H9 (cell line): Measurements from ENCODE around the gene INPP5F. TPM values are rescaled to one million over a fixed set of nuclear protein-coding genes. Genes with fewer than 3 reads are reported as not detected.
A peak's percentile ranks its signal among the peaks of the same experiment; 100 is the strongest.

ENCODE experiments used
- DNase-seq: peaks from one replicate; pipeline ENCODE4 v3.0.0-alpha.2; 2017
- H2AFZ ChIP-seq: one replicate; pipeline ENCODE4 v1.6.1; 2013; ENCODE audit warnings: mild to moderate bottlenecking, low read length, control low read depth, moderate library complexity
- H2AK5ac ChIP-seq: 2 replicates; pipeline ENCODE4 v1.6.1; 2013; ENCODE audit warnings: low read length, control low read depth, mixed read lengths; ENCODE audit not compliant: insufficient read length
- H2BK120ac ChIP-seq: one replicate; pipeline ENCODE4 v1.6.1; 2013; ENCODE audit warnings: low read depth, mild to moderate bottlenecking, low read length, control low read depth, inconsistent platforms; ENCODE audit not compliant: poor library complexity, severe bottlenecking
- H2BK12ac ChIP-seq: 2 replicates; pipeline ENCODE4 v1.6.1; 2013; ENCODE audit warnings: low read length, control low read depth, mixed read lengths, low read depth; ENCODE audit not compliant: insufficient read length
- H2BK15ac ChIP-seq: 2 replicates; pipeline ENCODE4 v1.6.1; 2013; ENCODE audit warnings: low read depth, low read length, control low read depth
- H2BK20ac ChIP-seq: one replicate; pipeline ENCODE4 v1.6.1; 2013; ENCODE audit warnings: low read depth, mild to moderate bottlenecking, low read length, control low read depth, inconsistent platforms; ENCODE audit not compliant: poor library complexity, severe bottlenecking
- H2BK5ac ChIP-seq: 2 replicates; pipeline ENCODE4 v1.6.1; 2013; ENCODE audit warnings: low read length, control low read depth, mixed read lengths; ENCODE audit not compliant: insufficient read length
- H3K14ac ChIP-seq: 2 replicates; pipeline ENCODE4 v1.6.1; 2013; ENCODE audit warnings: low read length, control low read depth; ENCODE audit not compliant: insufficient read depth
- H3K18ac ChIP-seq: 2 replicates; pipeline ENCODE4 v1.6.1; 2013; ENCODE audit warnings: low read depth, mild to moderate bottlenecking, mixed read lengths, low read length, control low read depth; ENCODE audit not compliant: insufficient read length
- H3K23ac ChIP-seq: 2 replicates; pipeline ENCODE4 v1.6.1; 2013; ENCODE audit warnings: low read length, control low read depth, mixed read lengths, low read depth; ENCODE audit not compliant: insufficient read length
- H3K23me2 ChIP-seq: 2 replicates; pipeline ENCODE4 v1.6.1; 2013; ENCODE audit warnings: low read depth, mild to moderate bottlenecking, mixed read lengths, low read length, control low read depth; ENCODE audit not compliant: insufficient read length, poor library complexity, severe bottlenecking
- H3K27ac ChIP-seq: 2 replicates; pipeline ENCODE4 v1.5.1; 2013; ENCODE audit warnings: low read length, control low read depth, mixed read lengths, low read depth; ENCODE audit not compliant: insufficient read length
- H3K27me3 ChIP-seq: 2 replicates; pipeline ENCODE4 v1.6.1; 2013; ENCODE audit warnings: low read length, control low read depth, inconsistent platforms; ENCODE audit not compliant: insufficient read depth
- H3K4ac ChIP-seq: 2 replicates; pipeline ENCODE4 v1.6.1; 2013; ENCODE audit warnings: low read depth, mild to moderate bottlenecking, control low read depth, inconsistent platforms, low read length, moderate library complexity
- H3K4me1 ChIP-seq: 2 replicates; pipeline ENCODE4 v1.6.1; 2013; ENCODE audit warnings: low read length, control low read depth, inconsistent platforms; ENCODE audit not compliant: insufficient read depth
- H3K4me2 ChIP-seq: 2 replicates; pipeline ENCODE4 v1.6.1; 2013; ENCODE audit warnings: low read length, control low read depth, mixed read lengths; ENCODE audit not compliant: insufficient read length, insufficient read depth
- H3K56ac ChIP-seq: 2 replicates; pipeline ENCODE4 v1.6.1; 2013; ENCODE audit warnings: low read depth, mild to moderate bottlenecking, mixed read lengths, low read length, control low read depth; ENCODE audit not compliant: insufficient read length
- H3K79me1 ChIP-seq: 2 replicates; pipeline ENCODE4 v1.6.1; 2013; ENCODE audit warnings: low read depth, mild to moderate bottlenecking, moderate library complexity, low read length, control low read depth, inconsistent platforms; ENCODE audit not compliant: insufficient read depth, poor library complexity, severe bottlenecking
- H3K79me2 ChIP-seq: 2 replicates; pipeline ENCODE4 v1.6.1; 2013; ENCODE audit warnings: low read length, control low read depth, inconsistent platforms; ENCODE audit not compliant: insufficient read depth
- H3K9ac ChIP-seq: 2 replicates; pipeline ENCODE4 v1.6.1; 2013; ENCODE audit warnings: low read length, control low read depth, mixed read lengths; ENCODE audit not compliant: insufficient read length; ENCODE audit errors: extremely low read depth
- H3K9me3 ChIP-seq: one replicate; pipeline ENCODE4 v1.6.1; 2013; ENCODE audit warnings: low read depth, low read length, inconsistent platforms; ENCODE audit not compliant: control insufficient read depth
- H3T11ph ChIP-seq: one replicate; pipeline ENCODE4 v1.6.1; 2013; ENCODE audit warnings: mild to moderate bottlenecking, low read length, control low read depth, inconsistent platforms
- H4K20me1 ChIP-seq: one replicate; pipeline ENCODE4 v1.6.1; 2013; ENCODE audit not compliant: control insufficient read depth, insufficient read length, insufficient read depth
- H4K5ac ChIP-seq: 2 replicates; pipeline ENCODE4 v1.6.1; 2013; ENCODE audit warnings: low read depth, mild to moderate bottlenecking, mixed read lengths, low read length, control low read depth; ENCODE audit not compliant: insufficient read length
- H4K8ac ChIP-seq: replicated peaks from 2 replicates; pipeline ENCODE4 v1.6.1; 2013; ENCODE audit warnings: low read length, control low read depth, mixed read lengths, low read depth; ENCODE audit not compliant: insufficient read length
- H4K91ac ChIP-seq: 2 replicates; pipeline ENCODE4 v1.6.1; 2013; ENCODE audit warnings: low read depth, mild to moderate bottlenecking, moderate library complexity, mixed read lengths, low read length, control low read depth; ENCODE audit not compliant: insufficient read length
- H3K27ac Mint-ChIP-seq, 3 experiments: 2 replicates in 2 of 3; 3 replicates in 1 of 3; pipeline ENCODE4 v1.8.0; 2020 to 2021; ENCODE audit warnings: mixed read lengths in 3 of 3, mild to moderate bottlenecking in 1 of 3, moderate library complexity in 1 of 3
- H3K27me3 Mint-ChIP-seq: 2 replicates; pipeline ENCODE4 v1.8.0; 2021; ENCODE audit warnings: low read depth, mild to moderate bottlenecking, moderate library complexity, mixed read lengths
- H3K36me3 Mint-ChIP-seq, 3 experiments: 2 replicates in 2 of 3; 3 replicates in 1 of 3; pipeline ENCODE4 v1.8.0; 2020 to 2021; ENCODE audit warnings: low read depth in 3 of 3, mixed read lengths in 3 of 3; ENCODE audit not compliant: insufficient read depth in 1 of 3
- H3K4me1 Mint-ChIP-seq, 2 experiments: 2 replicates each; pipeline ENCODE4 v1.8.0; 2020; ENCODE audit warnings: mixed read lengths in 2 of 2
- H3K4me3 Mint-ChIP-seq, 2 experiments: 2 replicates in 1 of 2; 3 replicates in 1 of 2; pipeline ENCODE4 v1.8.0; 2020 to 2021; ENCODE audit warnings: mild to moderate bottlenecking in 2 of 2, mixed read lengths in 2 of 2, moderate library complexity in 1 of 2
- H3K9me3 Mint-ChIP-seq, 2 experiments: 2 replicates in 1 of 2; 3 replicates in 1 of 2; pipeline ENCODE4 v1.8.0; 2020; ENCODE audit warnings: mild to moderate bottlenecking in 2 of 2, mixed read lengths in 2 of 2, moderate library complexity in 1 of 2
- CTCF ChIP-seq: fragments of 200-600 bp; sonication (generic); conservative IDR thresholded peaks from 3 replicates; pipeline ENCODE4 v1.8.0; 2021; ENCODE audit warnings: antibody characterized with exemption, mild to moderate bottlenecking
- WGBS: extraction: QIAGEN DNeasy Blood & Tissue Kit; methylation state at CpG from one replicate; pipeline ENCODE4 v1.1.7; 2013; ENCODE audit warnings: missing lambda C conversion rate, low lambda C conversion rate, mixed read lengths; ENCODE audit not compliant: insufficient read length; ENCODE audit errors: extremely low coverage; 5-methylcytosine and 5-hydroxymethylcytosine counted together
- total RNA-seq: library from RNA; stranded (reverse); gene quantifications from 2 replicates; pipeline ENCODE4 v1.2.1, GENCODE V29; 2021

The INPP5F gene
- total RNA-seq, 1 experiment from 2014 or later: 108 TPM

DNA sequence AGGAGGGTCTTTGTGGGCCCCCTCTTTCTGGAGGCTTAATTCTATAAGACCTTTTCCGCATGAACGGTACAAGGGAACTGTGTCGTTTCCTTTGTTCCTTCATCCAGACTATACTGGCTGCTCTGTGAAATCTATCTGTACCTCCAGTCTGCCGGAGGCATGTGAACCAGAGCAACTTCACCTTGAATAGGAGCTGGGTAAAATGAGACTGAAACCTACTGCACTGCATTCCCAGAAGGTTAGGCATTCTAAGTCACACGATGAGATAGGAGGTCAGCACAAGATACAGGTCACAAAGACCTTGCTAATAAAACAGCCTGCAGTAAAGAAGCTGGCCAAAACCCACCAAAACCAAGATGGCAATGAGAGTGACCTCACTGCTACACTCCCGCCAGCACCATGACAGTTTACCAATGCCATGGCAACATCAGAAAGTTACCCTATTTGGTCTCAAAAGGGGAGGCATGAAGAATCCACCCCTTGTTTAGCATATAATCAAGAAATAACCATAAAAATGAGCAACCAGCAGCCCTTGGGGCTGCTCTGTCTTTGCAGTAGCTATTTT lies 36.8 kb upstream of the INPP5F start:
- H3K79me2 ChIP-seq: no peaks in the 10 kb centered on the region
- no peak overlapping the region for H2BK15ac ChIP-seq
- no peak overlapping the region; the same call in 1 of the 2 replicates for H3K4ac ChIP-seq
- no peak overlapping the region for H4K91ac ChIP-seq
- H3T11ph ChIP-seq: peak overlapping the region; percentile 10
- peak overlapping the region; percentile 68; the same call in 1 of the 2 replicates for H3K14ac ChIP-seq
- H3K18ac ChIP-seq: peak overlapping the region; percentile 18
- no peak overlapping the region for H2AK5ac ChIP-seq
- H4K20me1 ChIP-seq: no peaks in the 10 kb centered on the region
- no peak overlapping the region for H2AFZ ChIP-seq
- Mint-ChIP-seq H3K36me3 (no peaks in the 10 kb centered on the region; a peak in 1 of 7 replicates), H3K4me3 (peak overlapping the region in 1 of 2 experiments; percentile 85; a peak in 2 of 5 replicates), H3K27me3 (no peaks in the 10 kb centered on the region; the same call in none of the 2 replicates), H3K9me3 (no peaks in the 10 kb centered on the region), H3K27ac (peak overlapping the region; percentile 13 to 98 (median 97); a peak in 4 of 7 replicates), H3K4me1 (peaks cover 27% of the 10 kb centered on the region in 2 experiments)
- no peak overlapping the region for H2BK5ac ChIP-seq
- no peak overlapping the region for H4K5ac ChIP-seq
- H4K8ac ChIP-seq: no peak overlapping the region
- no peak for TF ChIP-seq CTCF
- no peaks in the 10 kb centered on the region for H3K27me3 ChIP-seq
- no peaks in the 10 kb centered on the region for H3K79me1 ChIP-seq
- H2BK120ac ChIP-seq: peak overlapping the region; percentile 83
- no peak overlapping the region for H2BK12ac ChIP-seq
- peaks cover 9% of the 10 kb centered on the region; the same call in 1 of the 2 replicates for H3K4me1 ChIP-seq
- no CpG with 5 or more reads among the region's 6 CpGs for WGBS
- no peak overlapping the region for H3K9ac ChIP-seq
- no peak overlapping the region for H3K56ac ChIP-seq
- no peaks in the 10 kb centered on the region for H3K9me3 ChIP-seq
- H2BK20ac ChIP-seq: no peak overlapping the region
- no peak overlapping the region for H3K4me2 ChIP-seq
- H3K23ac ChIP-seq: no peak overlapping the region
- no peak overlapping the region for H3K27ac ChIP-seq
- H3K23me2 ChIP-seq: no peaks in the 10 kb centered on the region
- DNase-seq: no peak
